SK-N-SH (cell line): ENCODE data around the gene STXBP1. TPM values are rescaled to one million over a fixed set of nuclear protein-coding genes. Genes with fewer than 3 reads are reported as not detected.

Source experiments
- CTCF ChIA-PET: fragments of 300-600, 350-600 bp; formaldehyde crosslinking; extraction: SDS; loops from one replicate; lab custom pipeline; 2021; lab: Yijun Ruan, JAX
- POLR2A ChIA-PET: fragments of 350-600 bp; sonication (Branson Sonifier 250); formaldehyde crosslinking; extraction: SDS; loops from one replicate; lab custom pipeline; 2020; ENCODE audit warnings: antibody characterized with exemption, inconsistent platforms; lab: Yijun Ruan, JAX
- DNase-seq: peaks from one replicate; pipeline ENCODE4 v3.0.0; 2012
- H2AFZ ChIP-seq: fragments of 200-600 bp; sonication (generic); 2 replicates; pipeline ENCODE4 v1.8.1; 2016; ENCODE audit warnings: antibody characterized with exemption, mild to moderate bottlenecking, low read depth
- H3F3A ChIP-seq: fragments of 200-600 bp; sonication (generic); replicated peaks from 2 replicates; pipeline ENCODE3; 2016; ENCODE audit warnings: antibody characterized with exemption, mild to moderate bottlenecking; ENCODE audit not compliant: insufficient read depth
- H3K27ac ChIP-seq, 2 experiments: fragments of 200-500 bp in 1 of 2; fragments of 200-600 bp in 1 of 2; sonication (Bioruptor generic) in 1 of 2; sonication (generic), shearing (Covaris generic) in 1 of 2; 2 replicates each; pipeline versions ENCODE4 v1.5.1 to v1.6.1; 2014 to 2016; ENCODE audit warnings: low read depth in 2 of 2, inconsistent platforms in 1 of 2, low read length in 1 of 2, mild to moderate bottlenecking in 1 of 2, mixed read lengths in 1 of 2
- H3K27me3 ChIP-seq: fragments of 200-600 bp; sonication (generic), shearing (Covaris generic); 2 replicates; pipeline ENCODE4 v1.6.1; 2016; ENCODE audit warnings: mixed run types; ENCODE audit not compliant: insufficient read depth
- H3K36me3 ChIP-seq, 2 experiments: fragments of 200-500 bp in 1 of 2; fragments of 200-600 bp in 1 of 2; sonication (Bioruptor generic) in 1 of 2; sonication (generic) in 1 of 2; replicated peaks in 1 of 2; 2 replicates each; pipeline versions ENCODE3 to v1.5.1; 2014 to 2016; ENCODE audit warnings: low read length in 1 of 2, mild to moderate bottlenecking in 1 of 2; ENCODE audit not compliant: insufficient read depth in 2 of 2, control insufficient read depth in 1 of 2
- H3K4me1 ChIP-seq, 2 experiments: fragments of 200-500 bp in 1 of 2; fragments of 200-600 bp in 1 of 2; sonication (Bioruptor generic) in 1 of 2; sonication (generic), shearing (Covaris generic) in 1 of 2; 2 replicates each; pipeline versions ENCODE4 v1.5.1 to v1.6.1; 2014 to 2016; ENCODE audit warnings: low read depth in 1 of 2, low read length in 1 of 2, mixed run types in 1 of 2; ENCODE audit not compliant: insufficient read depth in 2 of 2, control insufficient read depth in 1 of 2
- H3K4me2 ChIP-seq: fragments of 200-600 bp; sonication (generic), shearing (Covaris generic); 2 replicates; pipeline ENCODE4 v1.6.1; 2017; ENCODE audit warnings: mixed run types
- H3K4me3 ChIP-seq, 2 experiments: fragments of 200-500 bp in 1 of 2; fragments of 200-600 bp in 1 of 2; sonication (Bioruptor generic) in 1 of 2; sonication (generic), shearing (Covaris generic) in 1 of 2; 2 replicates each; pipeline versions ENCODE4 v1.5.1 to v1.8.1; 2014 to 2016; ENCODE audit warnings: low read depth in 2 of 2, inconsistent platforms in 1 of 2, low read length in 1 of 2, mild to moderate bottlenecking in 1 of 2, mixed read lengths in 1 of 2, moderate library complexity in 1 of 2
- H3K79me2 ChIP-seq: fragments of 200-600 bp; sonication (generic); 2 replicates; pipeline ENCODE4 v1.8.1; 2017; ENCODE audit warnings: mild to moderate bottlenecking; ENCODE audit not compliant: insufficient read depth
- H3K9ac ChIP-seq: fragments of 200-600 bp; sonication (generic); 2 replicates; pipeline ENCODE4 v1.6.1; 2017; ENCODE audit warnings: mixed run types
- H3K9me2 ChIP-seq: fragments of 200-600 bp; sonication (generic); 2 replicates; pipeline ENCODE4 v1.6.1; 2017; ENCODE audit warnings: mixed run types
- H3K9me3 ChIP-seq: fragments of 200-600 bp; sonication (generic); 2 replicates; pipeline ENCODE4 v1.6.1; 2017; ENCODE audit warnings: mixed run types, mild to moderate bottlenecking, moderate library complexity
- H4K20me1 ChIP-seq: fragments of 200-600 bp; sonication (generic); 2 replicates; pipeline ENCODE4 v1.6.1; 2017; ENCODE audit warnings: mild to moderate bottlenecking, mixed run types; ENCODE audit not compliant: insufficient read depth
- CHD2 ChIP-seq: fragments of 150-350 bp; IDR thresholded peaks from 2 replicates; pipeline ENCODE4 v1.6.1; 2018; ENCODE audit warnings: low read length; ENCODE audit not compliant: partially characterized antibody
- FOXJ3 ChIP-seq: sonication (generic); formaldehyde crosslinking; IDR thresholded peaks from 2 replicates; pipeline ENCODE4 v1.5.1; 2020; ENCODE audit warnings: mild to moderate bottlenecking, missing genetic modification reagents
- FOXM1 ChIP-seq: IDR thresholded peaks from 2 replicates; pipeline ENCODE4 v1.4.0; 2012; ENCODE audit warnings: low read depth, mild to moderate bottlenecking
- GABPA ChIP-seq: IDR thresholded peaks from 2 replicates; pipeline ENCODE4 v1.4.0; 2012; ENCODE audit warnings: low read depth, mild to moderate bottlenecking
- JUND ChIP-seq: IDR thresholded peaks from 2 replicates; pipeline ENCODE4 v1.4.0; 2012
- MEF2A ChIP-seq: IDR thresholded peaks from 2 replicates; pipeline ENCODE4 v1.4.0; 2012; ENCODE audit warnings: low read depth, borderline replicate concordance
- NFIC ChIP-seq: IDR thresholded peaks from 2 replicates; pipeline ENCODE4 v1.4.0; 2012; ENCODE audit warnings: borderline replicate concordance
- POLR2AphosphoS5 ChIP-seq: IDR thresholded peaks from 2 replicates; pipeline ENCODE4 v1.6.1; 2012; ENCODE audit warnings: low read depth, low read length
- RXRA ChIP-seq: IDR thresholded peaks from 2 replicates; pipeline ENCODE4 v1.4.0; 2012; ENCODE audit warnings: low read depth, mild to moderate bottlenecking, borderline replicate concordance
- USF1 ChIP-seq: IDR thresholded peaks from 2 replicates; pipeline ENCODE4 v1.4.0; 2012; ENCODE audit warnings: low read depth, borderline replicate concordance
- ZBTB33 ChIP-seq: IDR thresholded peaks from 2 replicates; pipeline ENCODE4 v1.4.0; 2012; ENCODE audit warnings: low read depth, borderline replicate concordance
- WGBS: methylation state at CpG from one replicate; pipeline ENCODE4 v1.1.6; 2017; ENCODE audit warnings: low lambda C conversion rate; 5-methylcytosine and 5-hydroxymethylcytosine counted together
- polyA plus RNA-seq, 3 experiments: library from polyadenylated mRNA; depleted of rRNA; stranded (reverse); fragments of >200 nt; gene quantifications; 2 replicates each; pipeline ENCODE4 v1.2.3, GENCODE V29; 2012

Gene STXBP1
- polyA plus RNA-seq, 1 of the 3 experiments (the other 2 are of a cell fraction), result 44.3 TPM

GRCh38 chr9:127690735-127691134 is 78.7 kb downstream of the STXBP1 start:
- H3K9ac ChIP-seq, result no peak overlapping the region
- H3K4me3 ChIP-seq, result no peak overlapping the region
- H3K27ac ChIP-seq, result no peak overlapping the region
- peaks cover 0 to 6% of the 10 kb centered on the region in 2 experiments; a peak in 1 of 4 replicates for H3K4me1 ChIP-seq
- H3K9me3 ChIP-seq, result no peaks in the 10 kb centered on the region
- POLR2A ChIA-PET, result no interaction called here
- H3K79me2 ChIP-seq, result no peaks in the 10 kb centered on the region
- no peaks in the 10 kb centered on the region for H3K27me3 ChIP-seq
- no peak for TF ChIP-seq MEF2A
- TF ChIP-seq RXRA, result no peak
- no peak for TF ChIP-seq NFIC
- no peak for TF ChIP-seq JUND
- no peak for TF ChIP-seq CHD2
- no peak for TF ChIP-seq ZBTB33
- no peak for TF ChIP-seq POLR2AphosphoS5
- TF ChIP-seq FOXJ3 (CRISPR knock-in tag), result no peak
- no peak for TF ChIP-seq USF1
- TF ChIP-seq FOXM1, result no peak
- no peak for TF ChIP-seq GABPA
- DNase-seq, result no peak
- H3K4me2 ChIP-seq, result no peak overlapping the region
- peaks cover 18 to 46% of the 10 kb centered on the region in 2 experiments for H3K36me3 ChIP-seq
- no peaks in the 10 kb centered on the region for H4K20me1 ChIP-seq
- no peaks in the 10 kb centered on the region for H3K9me2 ChIP-seq
- 97% methylated on average over 10 of the region's 10 CpGs for WGBS
- H3F3A ChIP-seq, result peaks cover 3% of the 10 kb centered on the region
- H2AFZ ChIP-seq, result no peak overlapping the region
- CTCF ChIA-PET, result interaction anchor here (0.9 to 2.2 kb wide), 3 partner anchors 44 to 179 kb away, joined by 3 to 9 read pairs (median 4); partner anchors contain the start of gene TOR2A

GRCh38 chr9:127692071-127692470 is 80.0 kb downstream of the STXBP1 start:
- H3K27ac ChIP-seq, result no peak overlapping the region
- H2AFZ ChIP-seq, result no peak overlapping the region
- H3K4me1 ChIP-seq, result peaks cover 0 to 3% of the 10 kb centered on the region in 2 experiments; a peak in 1 of 4 replicates
- H3K4me3 ChIP-seq, result no peak overlapping the region
- CTCF ChIA-PET, result interaction anchor here (0.9 to 2.2 kb wide), 4 partner anchors 18 to 177 kb away, joined by 3 to 9 read pairs (median 4); partner anchors contain the start of gene TOR2A
- DNase-seq, result no peak
- WGBS, result 94% methylated on average over 20 of the region's 20 CpGs
- peaks cover 12 to 44% of the 10 kb centered on the region in 2 experiments for H3K36me3 ChIP-seq
- no peak overlapping the region for H3K9ac ChIP-seq
- peaks cover 3% of the 10 kb centered on the region for H3F3A ChIP-seq
- H4K20me1 ChIP-seq, result no peaks in the 10 kb centered on the region
- H3K4me2 ChIP-seq, result no peak overlapping the region
- no peaks in the 10 kb centered on the region for H3K79me2 ChIP-seq
- no peaks in the 10 kb centered on the region for H3K27me3 ChIP-seq
- POLR2A ChIA-PET, result interaction anchor here (1.4 kb wide), 1 partner anchor 9 kb away, joined by 3 read pairs; no protein-coding TSS in a partner anchor
- no peaks in the 10 kb centered on the region for H3K9me3 ChIP-seq
- TF ChIP-seq NFIC, result no peak
- H3K9me2 ChIP-seq, result no peaks in the 10 kb centered on the region
